22Rv1 (cell line): ENCODE results near the gene ARID4A.

ENCODE experiments used
- ZFX ChIP-seq: fragments of 450-650 bp; IDR thresholded peaks from 2 replicates; pipeline ENCODE4 v1.6.1; 2017; ENCODE audit warnings: antibody characterized with exemption, borderline replicate concordance
- TF ChIP-seq, protein P1 (sequence below): fragments of 450-650 bp; IDR thresholded peaks from 2 replicates; pipeline ENCODE4 v1.5.1; 2017; ENCODE audit warnings: mild to moderate bottlenecking

- TF ChIP-seq, protein P1, sequence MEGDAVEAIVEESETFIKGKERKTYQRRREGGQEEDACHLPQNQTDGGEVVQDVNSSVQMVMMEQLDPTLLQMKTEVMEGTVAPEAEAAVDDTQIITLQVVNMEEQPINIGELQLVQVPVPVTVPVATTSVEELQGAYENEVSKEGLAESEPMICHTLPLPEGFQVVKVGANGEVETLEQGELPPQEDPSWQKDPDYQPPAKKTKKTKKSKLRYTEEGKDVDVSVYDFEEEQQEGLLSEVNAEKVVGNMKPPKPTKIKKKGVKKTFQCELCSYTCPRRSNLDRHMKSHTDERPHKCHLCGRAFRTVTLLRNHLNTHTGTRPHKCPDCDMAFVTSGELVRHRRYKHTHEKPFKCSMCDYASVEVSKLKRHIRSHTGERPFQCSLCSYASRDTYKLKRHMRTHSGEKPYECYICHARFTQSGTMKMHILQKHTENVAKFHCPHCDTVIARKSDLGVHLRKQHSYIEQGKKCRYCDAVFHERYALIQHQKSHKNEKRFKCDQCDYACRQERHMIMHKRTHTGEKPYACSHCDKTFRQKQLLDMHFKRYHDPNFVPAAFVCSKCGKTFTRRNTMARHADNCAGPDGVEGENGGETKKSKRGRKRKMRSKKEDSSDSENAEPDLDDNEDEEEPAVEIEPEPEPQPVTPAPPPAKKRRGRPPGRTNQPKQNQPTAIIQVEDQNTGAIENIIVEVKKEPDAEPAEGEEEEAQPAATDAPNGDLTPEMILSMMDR, result no peak
- no peak for TF ChIP-seq ZFX
These were observed 70.6 kb downstream of the ARID4A start for GRCh38 chr14:58368956-58369355.
